Head of caudate nucleus (tissue), 42 donors: ENCODE data around the gene RABGGTB.
"Not testable (repeated sequence)": the region's sequence is repeated elsewhere in the genome, so short reads cannot be mapped to it uniquely, and the experiment has no call there.

Experiments used
- DNase-seq, 42 donors: peaks; one replicate each; pipeline versions ENCODE4 v3.0.0 to v3.0.0-alpha.2; 2020 to 2021; ENCODE audit warnings: mixed read lengths in 7 of 42
- intact Hi-C: fragments of 100-400 bp; cut with DNase I; formaldehyde crosslinking; loops from one replicate; pipeline ENCODE4 v1.15.0; 2022

RABGGTB gene

DNA sequence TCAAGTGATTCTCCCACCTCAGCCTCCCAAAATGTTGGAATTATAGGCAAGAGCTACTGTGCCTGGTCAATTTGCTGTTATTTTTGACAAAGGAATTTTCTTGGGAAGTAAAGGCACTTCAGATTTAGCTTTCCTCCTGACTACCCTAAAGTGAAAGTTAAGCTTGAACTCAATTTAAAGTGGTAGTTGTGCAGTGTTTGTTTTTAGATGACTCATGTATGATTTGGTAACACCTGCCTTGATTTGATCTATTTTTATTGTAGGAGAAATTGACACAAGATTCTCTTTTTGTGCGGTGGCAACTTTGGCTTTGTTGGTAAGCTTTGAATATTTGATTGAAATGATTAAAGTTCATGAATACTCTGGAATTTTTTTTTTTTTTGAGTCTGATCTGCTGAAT lies 5.0 kb downstream of the RABGGTB start:
- no peak for DNase-seq
- intact Hi-C loops: no loop called here

DNA sequence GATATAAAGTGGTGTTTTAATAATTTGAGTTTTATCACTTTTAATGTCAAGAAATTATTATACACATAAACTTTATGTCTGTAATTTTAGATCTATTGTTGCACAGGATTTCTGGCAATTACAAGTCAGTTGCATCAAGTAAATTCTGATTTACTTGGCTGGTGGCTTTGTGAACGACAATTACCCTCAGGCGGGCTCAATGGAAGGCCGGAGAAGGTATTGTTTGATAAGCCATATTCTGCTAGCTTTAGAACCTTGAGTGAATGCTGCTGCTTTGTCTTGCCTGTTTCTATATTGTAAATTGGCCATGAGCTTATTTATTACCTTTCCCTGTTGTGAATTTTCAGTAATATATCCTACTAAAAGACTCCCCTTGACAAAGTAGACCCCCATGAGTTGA lies 6.0 kb downstream of the RABGGTB start:
- DNase-seq: no peak
- intact Hi-C loops: no loop called here

GRCh38 chr1:75794382-75794781 lies 8.3 kb downstream of the RABGGTB start:
- no peak for DNase-seq
- intact Hi-C loops: no loop called here

- DNase-seq: no peak
- intact Hi-C loops: no loop called here
These were observed 9.7 kb downstream of the RABGGTB start for GRCh38 chr1:75795703-75796193.

GRCh38 chr1:75796376-75797272 lies 10.6 kb downstream of the RABGGTB start, which contains the start of gene MSH4:
Gene MSH4, plus strand, starts transcription at chr1:75796882. Its CDS starts 104 bp downstream, at chr1:75796986.
- DNase-seq: peak in 7 of 42 donors; percentile 7 to 63 (median 20)

DNA sequence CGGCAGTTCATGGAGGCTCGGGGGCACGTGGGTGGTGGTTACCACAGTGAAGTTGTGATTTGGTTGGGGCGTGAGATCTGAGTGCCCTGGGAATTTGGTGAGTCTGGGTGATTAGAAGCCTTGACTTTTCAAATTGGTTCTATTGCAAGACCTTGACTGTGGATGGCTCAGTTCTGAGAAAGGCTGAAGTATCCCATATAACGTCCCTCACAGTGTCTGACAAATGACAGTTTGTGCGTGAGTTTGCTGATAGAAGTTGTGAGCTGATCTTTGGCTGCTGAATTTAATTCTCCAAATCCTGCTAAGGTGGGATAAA lies 11.2 kb downstream of the RABGGTB start:
- no peak for DNase-seq
- intact Hi-C loops: no loop called here

More at GRCh38 chr1:75796376-75797272, 10.6 kb downstream of the RABGGTB start, which contains the start of gene MSH4:
- intact Hi-C loops: no loop called here

GRCh38 chr1:75797606-75798216 lies 11.7 kb downstream of the RABGGTB start:
- DNase-seq: no peak
- intact Hi-C loops: no loop called here

- intact Hi-C loops: not testable (repeated sequence)
These were observed 15.4 kb downstream of the RABGGTB start for GRCh38 chr1:75801480-75801879.

GRCh38 chr1:75808921-75809320 lies 22.9 kb downstream of the RABGGTB start:
- intact Hi-C loops: no loop called here
- DNase-seq: no peak

More at GRCh38 chr1:75801480-75801879, 15.4 kb downstream of the RABGGTB start:
- not testable (repeated sequence) for DNase-seq

- intact Hi-C loops, DNase-seq: not testable (repeated sequence)
These were observed 24.1 kb downstream of the RABGGTB start for GRCh38 chr1:75810113-75810512.

GRCh38 chr1:75811211-75811981 lies 25.3 kb downstream of the RABGGTB start:
- DNase-seq: no peak
- intact Hi-C loops: no loop called here

- intact Hi-C loops: no loop called here
These were observed 26.0 kb downstream of the RABGGTB start for GRCh38 chr1:75812065-75812464.

DNA sequence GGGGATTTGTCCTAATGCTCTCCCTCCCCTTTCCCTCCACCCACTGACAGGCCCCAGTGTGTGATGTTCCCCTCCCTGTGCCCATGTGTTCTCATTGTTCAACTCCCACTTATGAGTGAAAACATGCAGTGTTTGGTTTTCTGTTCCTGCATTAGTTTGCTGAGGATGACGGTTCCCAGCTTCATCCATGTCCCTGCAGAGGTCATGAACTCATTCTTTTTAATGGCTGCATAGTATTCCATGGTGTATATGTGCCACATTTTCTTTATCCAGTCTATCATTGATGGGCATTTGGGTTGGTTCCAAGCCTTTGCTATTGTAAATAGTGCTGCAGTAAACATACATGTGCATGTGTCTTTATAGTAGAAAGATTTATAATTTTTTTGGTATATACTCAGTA lies 37.5 kb downstream of the RABGGTB start:
- DNase-seq, intact Hi-C loops: not testable (repeated sequence)

More at GRCh38 chr1:75812065-75812464, 26.0 kb downstream of the RABGGTB start:
- no peak for DNase-seq

GRCh38 chr1:75836528-75837100 lies 50.6 kb downstream of the RABGGTB start:
- no peak for DNase-seq
- intact Hi-C loops: no loop called here

- no peak for DNase-seq
- intact Hi-C loops: no loop called here
These were observed 52.0 kb downstream of the RABGGTB start for GRCh38 chr1:75838079-75838478.

- DNase-seq: no peak
- intact Hi-C loops: no loop called here
These were observed 55.4 kb downstream of the RABGGTB start for GRCh38 chr1:75841421-75841820.
